ENCODE results near the gene ASTN2. TPM values are rescaled to one million over a fixed set of nuclear protein-coding genes. Genes with fewer than 3 reads are reported as not detected.

The ASTN2 gene
- total RNA-seq, result 0.53 and 1.2 TPM in 2 replicates

- H3K27me3 ChIP-seq (ENCODE audit: control insufficient read depth, insufficient read depth, low read length), result peaks cover 42% of the 10 kb centered on the region
- no peak for TF ChIP-seq CTCF (IDR thresholded peaks at IDR 0.05; ENCODE audit: insufficient read depth, low read length, severe bottlenecking)
- no peak for FAIRE-seq
- no peak for DNase-seq (ENCODE audit: low read depth)
- H3K36me3 ChIP-seq (ENCODE audit: control insufficient read depth, insufficient read depth, low read length), result no peaks in the 10 kb centered on the region
- H3K4me3 ChIP-seq (ENCODE audit: low read depth, low read length), result peak within 1 kb of the TSS; percentile 16
Measured at GRCh38 chr9:117414906-117415331, at the start of gene ASTN2. TSS of gene ASTN2 (minus strand) at chr9:117415057. CDS start at chr9:117414938, 119 bp downstream.

GRCh38 chr9:117462861-117463260 is 48.0 kb upstream of the ASTN2 start:
- no peak for TF ChIP-seq CTCF (IDR thresholded peaks at IDR 0.05; ENCODE audit: insufficient read depth, low read length, severe bottlenecking)
- FAIRE-seq, result no peak
- Histone ChIP-seq H3K27me3 (ENCODE audit: control insufficient read depth, insufficient read depth, low read length) (no peaks in the 10 kb centered on the region), H3K4me3 (ENCODE audit: low read depth, low read length) (no peak overlapping the region), H3K36me3 (ENCODE audit: control insufficient read depth, insufficient read depth, low read length) (no peaks in the 10 kb centered on the region)
- DNase-seq (ENCODE audit: low read depth), result no peak

- H3K36me3 ChIP-seq (ENCODE audit: control insufficient read depth, insufficient read depth, low read length), result no peaks in the 10 kb centered on the region
- H3K4me3 ChIP-seq (ENCODE audit: low read depth, low read length), result no peak overlapping the region
- no peaks in the 10 kb centered on the region for H3K27me3 ChIP-seq (ENCODE audit: control insufficient read depth, insufficient read depth, low read length)
- no peak for FAIRE-seq
- TF ChIP-seq CTCF (IDR thresholded peaks at IDR 0.05; ENCODE audit: insufficient read depth, low read length, severe bottlenecking), result no peak
- no peak for DNase-seq (ENCODE audit: low read depth)
Measured at GRCh38 chr9:117461386-117461785, 46.5 kb upstream of the ASTN2 start.

GRCh38 chr9:117460743-117461142 is 45.9 kb upstream of the ASTN2 start:
- H3K27me3 ChIP-seq (ENCODE audit: control insufficient read depth, insufficient read depth, low read length), result no peaks in the 10 kb centered on the region
- no peak for TF ChIP-seq CTCF (IDR thresholded peaks at IDR 0.05; ENCODE audit: insufficient read depth, low read length, severe bottlenecking)
- FAIRE-seq (no peak), DNase-seq (ENCODE audit: low read depth) (no peak)
- H3K36me3 ChIP-seq (ENCODE audit: control insufficient read depth, insufficient read depth, low read length), result no peaks in the 10 kb centered on the region
- no peak overlapping the region for H3K4me3 ChIP-seq (ENCODE audit: low read depth, low read length)

GRCh38 chr9:117459913-117460312 is 45.1 kb upstream of the ASTN2 start:
- Histone ChIP-seq H3K27me3 (ENCODE audit: control insufficient read depth, insufficient read depth, low read length) (no peaks in the 10 kb centered on the region), H3K4me3 (ENCODE audit: low read depth, low read length) (no peak overlapping the region), H3K36me3 (ENCODE audit: control insufficient read depth, insufficient read depth, low read length) (no peaks in the 10 kb centered on the region)
- DNase-seq (ENCODE audit: low read depth), result no peak
- TF ChIP-seq CTCF (IDR thresholded peaks at IDR 0.05; ENCODE audit: insufficient read depth, low read length, severe bottlenecking), result no peak
- no peak for FAIRE-seq

- FAIRE-seq (no peak), DNase-seq (ENCODE audit: low read depth) (no peak)
- no peak for TF ChIP-seq CTCF (IDR thresholded peaks at IDR 0.05; ENCODE audit: insufficient read depth, low read length, severe bottlenecking)
- H3K4me3 ChIP-seq (ENCODE audit: low read depth, low read length), result no peak overlapping the region
- no peaks in the 10 kb centered on the region for H3K36me3 ChIP-seq (ENCODE audit: control insufficient read depth, insufficient read depth, low read length)
- no peaks in the 10 kb centered on the region for H3K27me3 ChIP-seq (ENCODE audit: control insufficient read depth, insufficient read depth, low read length)
Measured at GRCh38 chr9:117458066-117458465, 43.2 kb upstream of the ASTN2 start.

Measured in bronchial epithelial cell (primary cell).